Measurements from ENCODE around the gene PHYHIPL.
"Not testable (repeated sequence)": the region's sequence is repeated elsewhere in the genome, so short reads cannot be mapped to it uniquely, and the experiment has no call there.

PHYHIPL gene

DNA sequence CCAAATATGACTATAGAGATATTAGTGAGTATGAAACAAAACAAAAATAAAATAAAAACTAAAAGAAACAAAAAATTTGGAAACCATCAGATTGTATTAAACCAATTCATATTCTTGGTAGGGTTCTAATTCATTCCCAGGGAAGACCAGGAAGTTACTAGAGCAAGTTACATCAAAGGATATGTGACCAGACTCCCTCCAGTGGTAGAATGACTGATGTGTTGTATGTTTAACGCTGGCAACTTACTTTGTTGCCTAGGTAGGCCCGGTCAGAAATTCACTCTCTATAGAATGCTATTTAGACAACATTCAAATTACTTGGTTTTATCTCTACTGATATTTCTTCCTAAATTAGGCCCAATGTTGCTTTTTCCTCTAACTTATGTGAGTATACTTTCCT lies 5.2 kb downstream of the PHYHIPL start:
- peak; percentile 6 for DNase-seq

DNA sequence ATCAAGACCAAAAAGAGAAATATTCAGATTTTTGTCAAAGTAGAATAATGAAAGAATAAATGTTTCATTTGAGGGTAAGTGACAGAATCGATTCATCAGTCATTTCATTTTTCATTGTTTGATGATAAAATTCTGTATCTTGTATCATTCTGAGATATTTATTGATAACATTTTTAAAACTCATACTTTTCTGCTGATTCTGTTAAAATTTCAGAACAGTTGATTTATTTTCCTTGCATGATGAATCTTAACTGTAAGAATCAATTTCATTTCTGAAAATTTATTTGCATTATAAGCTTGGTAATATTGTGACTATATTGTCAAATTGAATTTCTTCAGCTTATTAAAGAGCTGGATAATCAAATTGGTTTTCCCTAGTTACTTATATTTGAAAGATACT lies 13.9 kb downstream of the PHYHIPL start:
- DNase-seq: no peak

- DNase-seq: no peak
Observed at GRCh38 chr10:59206204-59206720, 29.8 kb downstream of the PHYHIPL start.

GRCh38 chr10:59212301-59212798 lies 35.9 kb downstream of the PHYHIPL start:
- no peak for DNase-seq

- DNase-seq: no peak
Observed at GRCh38 chr10:59214160-59214559, 37.7 kb downstream of the PHYHIPL start.

DNA sequence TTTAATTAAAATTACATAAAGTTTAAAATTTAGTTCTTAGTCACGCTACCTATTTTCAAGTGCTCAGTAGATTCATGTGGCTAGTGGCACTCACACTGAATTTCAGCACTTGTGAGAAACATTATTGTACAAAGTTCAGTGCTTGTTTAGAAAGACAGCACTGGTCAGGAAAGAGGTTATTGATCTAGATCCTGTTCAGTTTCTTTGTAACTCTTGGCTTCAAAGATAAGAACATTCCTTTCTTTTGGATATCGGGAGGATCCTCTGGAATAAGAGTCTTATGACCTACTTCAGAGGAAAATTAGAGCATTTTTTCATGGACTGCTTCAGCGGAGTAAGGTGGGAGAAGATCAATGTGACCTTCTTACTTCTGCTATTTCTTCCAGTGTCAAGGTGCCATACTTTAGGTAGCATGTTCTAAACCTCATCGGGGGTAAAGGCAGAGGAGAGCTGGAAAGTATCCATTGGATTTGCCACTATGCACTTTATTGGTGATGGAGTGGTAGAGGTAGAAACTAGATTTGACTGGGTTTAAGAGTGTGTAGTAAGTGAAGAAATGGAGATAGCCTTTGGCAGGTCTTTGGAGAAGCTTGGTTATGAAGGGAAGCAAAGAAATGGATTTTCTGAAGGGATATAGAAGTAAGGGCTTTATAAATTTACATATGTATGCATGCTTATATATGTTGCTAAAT lies 39.9 kb downstream of the PHYHIPL start:
- DNase-seq: no peak

DNA sequence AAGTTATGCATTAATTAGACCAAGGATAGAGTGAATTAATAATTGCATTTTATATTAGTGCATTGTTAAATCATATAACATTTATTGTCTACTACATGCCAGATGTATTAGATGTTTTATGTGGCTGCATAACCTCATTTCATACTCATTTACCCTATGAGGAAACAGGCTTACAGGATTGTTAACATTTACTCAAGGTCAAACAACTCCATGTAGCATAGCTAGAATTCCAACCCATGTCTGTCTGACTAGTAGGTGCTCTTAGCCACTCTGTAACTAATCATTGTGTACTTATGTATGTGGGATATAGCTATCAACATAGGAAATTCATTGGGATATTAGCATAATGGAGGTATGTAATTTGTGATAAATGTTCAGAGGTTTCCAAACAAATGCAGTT lies 46.3 kb downstream of the PHYHIPL start:
- no peak for DNase-seq

DNA sequence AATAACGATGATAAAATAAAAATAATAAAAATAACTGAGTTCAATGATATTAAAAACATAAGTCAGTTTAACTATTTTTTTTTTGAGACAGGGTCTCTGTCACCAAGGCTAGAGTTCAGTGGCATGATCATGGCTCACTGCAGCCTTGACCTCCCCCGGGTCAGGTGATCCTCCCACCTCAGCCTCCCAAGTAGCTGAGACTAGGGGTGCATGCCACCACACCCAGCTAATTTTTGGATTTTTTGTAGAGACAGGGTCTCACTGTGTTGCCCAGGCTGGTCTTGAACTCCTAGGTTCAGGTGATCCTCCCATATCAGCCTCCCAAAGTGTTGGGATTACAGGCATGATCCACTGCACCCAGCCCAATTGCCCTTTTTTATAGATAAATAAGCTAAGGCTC lies 47.2 kb downstream of the PHYHIPL start:
- not testable (repeated sequence) for DNase-seq

GRCh38 chr10:59225211-59225610 lies 48.8 kb downstream of the PHYHIPL start:
- DNase-seq: no peak

DNA sequence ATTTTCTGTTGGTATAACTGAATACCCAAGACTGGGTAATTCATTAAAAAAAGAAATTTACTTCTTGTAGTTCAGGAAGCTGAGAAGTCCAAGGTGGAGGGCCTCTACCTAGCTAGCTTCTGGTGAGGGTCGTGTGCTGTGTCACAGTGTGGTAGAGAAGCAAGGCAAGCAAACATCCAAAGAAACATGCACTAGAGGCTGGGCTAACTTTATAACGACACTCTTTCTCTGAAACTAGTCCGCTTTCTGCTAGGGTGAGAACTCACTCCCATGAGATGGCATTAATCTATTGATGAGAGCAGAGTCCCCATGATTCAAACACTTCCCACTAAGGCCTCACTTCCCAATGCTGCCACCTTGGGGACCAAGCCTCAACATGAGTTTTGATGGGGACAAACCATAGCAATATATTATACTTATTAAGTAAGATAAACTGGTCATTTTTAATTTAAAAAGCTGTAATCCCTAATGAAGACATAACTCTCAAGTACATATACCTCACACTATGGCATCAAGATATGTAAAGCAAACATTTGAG lies 50.8 kb downstream of the PHYHIPL start:
- no peak for DNase-seq

DNA sequence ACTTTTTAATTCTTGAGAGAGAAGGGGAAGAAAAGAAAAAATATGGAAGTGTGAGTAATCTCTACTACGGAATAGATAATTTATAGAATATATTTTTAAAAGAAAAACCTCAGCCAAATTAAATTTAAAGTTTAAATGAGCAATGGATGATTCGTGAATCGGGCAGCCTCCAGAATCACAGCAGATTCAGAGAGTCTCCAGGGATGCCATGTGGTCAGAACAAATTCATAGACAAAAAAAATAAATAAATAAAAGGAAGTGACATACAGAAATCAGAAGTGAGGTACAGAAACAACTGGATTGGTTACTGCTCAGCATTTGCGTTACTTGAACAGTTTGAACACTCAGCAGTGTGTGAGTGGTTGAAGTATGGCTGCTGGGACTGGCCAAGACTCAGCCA lies 53.0 kb downstream of the PHYHIPL start:
- no peak for DNase-seq

GRCh38 chr10:59234194-59234593 lies 57.8 kb downstream of the PHYHIPL start:
- DNase-seq: no peak

DNA sequence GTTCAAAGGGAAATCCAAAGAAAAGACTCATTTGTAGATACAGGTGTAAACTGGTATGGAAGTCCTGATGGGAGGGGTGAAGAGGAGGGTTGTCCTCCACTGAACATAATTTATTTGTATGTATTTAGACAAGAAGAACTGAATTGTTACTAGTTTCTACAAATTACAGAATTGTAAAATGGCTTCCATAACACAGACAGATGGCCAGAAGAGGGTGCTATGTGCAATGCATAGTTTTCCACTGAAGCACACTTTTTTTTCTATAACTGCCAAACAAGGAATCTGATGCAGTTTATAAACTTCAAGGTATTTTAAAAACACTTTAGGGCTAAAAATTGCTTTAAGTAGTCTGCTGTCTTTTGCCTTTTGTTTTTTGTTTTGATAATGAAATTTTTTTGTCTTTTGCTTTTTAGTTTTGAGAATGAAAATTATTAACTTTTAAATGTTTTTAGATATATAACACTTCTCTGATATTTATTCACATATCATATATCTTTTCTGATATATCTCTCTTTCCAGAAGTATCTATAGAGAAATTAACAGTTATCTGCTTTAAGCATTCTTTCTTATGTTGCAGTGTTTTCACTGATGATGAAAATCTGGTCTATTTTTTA lies 58.5 kb downstream of the PHYHIPL start:
- DNase-seq: no peak

- DNase-seq: no peak
Observed at GRCh38 chr10:59236064-59236697, 59.7 kb downstream of the PHYHIPL start.

GRCh38 chr10:59237775-59238174 lies 61.3 kb downstream of the PHYHIPL start:
- DNase-seq: no peak

DNA sequence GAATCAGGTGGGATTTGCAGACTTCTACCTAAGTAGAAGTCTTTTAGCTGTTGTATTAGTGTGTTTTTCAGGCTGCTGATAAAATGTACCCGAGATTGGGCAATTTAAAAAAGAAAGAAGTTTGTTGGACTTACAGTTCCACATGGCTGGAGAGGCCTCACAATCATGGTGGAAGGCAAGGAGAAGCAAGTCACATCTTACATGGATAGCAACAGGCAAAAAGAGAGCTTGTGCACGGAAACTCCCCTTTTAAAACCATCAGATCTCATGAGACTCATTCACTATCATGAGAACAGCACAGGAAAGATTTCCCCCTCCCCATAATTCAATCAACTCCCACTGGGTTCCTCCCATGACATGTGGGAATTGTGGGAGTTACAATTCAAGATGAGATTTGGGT lies 62.7 kb downstream of the PHYHIPL start:
- not testable (repeated sequence) for DNase-seq

DNA sequence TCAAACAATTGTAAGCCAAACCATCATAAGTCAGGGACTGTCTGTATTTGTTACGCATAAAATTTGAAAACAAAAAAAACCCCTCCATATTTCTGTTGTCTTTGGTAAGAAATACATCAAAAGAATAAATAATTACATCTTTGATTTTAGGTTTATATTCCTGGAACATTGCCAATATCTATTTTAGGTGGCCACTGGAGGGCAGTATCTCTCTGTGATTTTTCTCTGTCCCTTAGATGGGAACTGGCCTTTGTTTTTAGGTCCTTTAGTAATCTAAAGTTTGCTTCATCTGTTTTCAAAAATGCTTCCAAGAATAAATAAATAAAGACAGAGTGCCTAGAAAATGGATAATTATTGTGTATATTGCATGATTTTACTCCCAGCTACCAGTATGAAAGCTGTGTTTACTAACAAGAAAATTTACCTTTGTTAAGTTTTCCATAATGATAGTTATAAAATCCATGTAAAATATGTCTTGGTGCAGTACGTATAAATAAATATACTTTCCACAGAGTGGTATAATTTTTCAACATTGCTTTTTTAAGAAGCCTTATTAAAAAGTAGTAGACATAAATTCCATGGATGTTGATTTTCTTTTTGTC lies 64.2 kb downstream of the PHYHIPL start:
- peak; percentile 39 for DNase-seq

GRCh38 chr10:59242057-59242456 lies 65.6 kb downstream of the PHYHIPL start:
- DNase-seq: no peak

GRCh38 chr10:59242991-59243390 lies 66.5 kb downstream of the PHYHIPL start:
- no peak for DNase-seq

GRCh38 chr10:59243611-59244195 lies 67.3 kb downstream of the PHYHIPL start:
- DNase-seq: no peak

GRCh38 chr10:59244871-59245270 lies 68.4 kb downstream of the PHYHIPL start:
- DNase-seq: no peak

DNA sequence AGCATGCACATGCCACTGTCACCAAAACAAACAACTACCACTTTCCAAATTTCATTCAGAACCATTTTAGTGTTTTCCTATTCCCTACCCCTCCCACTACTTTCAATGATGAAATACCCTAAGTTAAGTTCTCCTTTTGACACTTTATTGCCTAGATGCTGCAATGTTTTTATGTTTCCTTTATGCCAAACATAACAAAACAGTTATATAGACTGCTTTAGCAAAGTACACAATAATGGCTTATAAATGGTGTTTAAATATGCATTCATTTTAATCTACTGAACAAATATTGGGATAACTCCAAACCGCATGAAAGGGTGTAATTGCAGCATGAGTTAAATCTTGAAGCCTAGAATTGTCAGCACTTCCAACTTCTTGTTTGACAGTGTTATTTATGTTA lies 69.2 kb downstream of the PHYHIPL start:
- DNase-seq: no peak

All from right kidney (tissue), 1 donor.